A673 (cell line): Measurements from ENCODE around the gene CAPG. TPM values are rescaled to one million over a fixed set of nuclear protein-coding genes. Genes with fewer than 3 reads are reported as not detected.

Experiments
- BruUV-seq: library from RNA; stranded (reverse); fragments of 400-500 nt; replicated peaks from 2 replicates; lab custom pipeline; 2021; lab: Mats Ljungman, UMichigan
- CTCF ChIA-PET: fragments of 300-600 bp; sonication (Branson Sonifier 250); formaldehyde crosslinking; loops from one replicate; lab custom pipeline; 2022; ENCODE audit warnings: antibody characterized with exemption; lab: Charles Lee
- POLR2A ChIA-PET: fragments of 300-600 bp; sonication (Branson Sonifier 250); formaldehyde crosslinking; loops from one replicate; lab custom pipeline; 2022; ENCODE audit warnings: antibody characterized with exemption; ENCODE audit not compliant: low non-redundant PET; lab: Charles Lee
- DNase-seq: peaks from one replicate; pipeline ENCODE4 v3.0.0-alpha.2; 2015; ENCODE audit warnings: low spot score
- H3K27ac ChIP-seq: fragments of 200-600 bp; sonication (generic); 2 replicates; pipeline ENCODE4 v1.5.1; 2016; ENCODE audit warnings: mixed run types, low read depth, mild to moderate bottlenecking, mixed read lengths, antibody characterized with exemption, low read length; ENCODE audit not compliant: poor library complexity, severe bottlenecking
- H3K27me3 ChIP-seq: fragments of 200-600 bp; sonication (generic); replicated peaks from 2 replicates; pipeline ENCODE4 v1.6.1; 2017; ENCODE audit warnings: mixed run types, low read depth, mild to moderate bottlenecking, mixed read lengths, antibody characterized with exemption, low read length; ENCODE audit not compliant: insufficient read depth, poor library complexity
- H3K36me3 ChIP-seq: fragments of 200-600 bp; sonication (generic); 2 replicates; pipeline ENCODE4 v1.6.1; 2016; ENCODE audit warnings: mixed run types, mild to moderate bottlenecking, mixed read lengths, antibody characterized with exemption, low read length; ENCODE audit not compliant: insufficient read depth, poor library complexity, severe bottlenecking
- H3K4me1 ChIP-seq: fragments of 200-600 bp; sonication (generic); 2 replicates; pipeline ENCODE4 v1.6.1; 2017; ENCODE audit warnings: mixed run types, mild to moderate bottlenecking, mixed read lengths, antibody characterized with exemption, low read length; ENCODE audit not compliant: insufficient read depth, poor library complexity, severe bottlenecking
- H3K4me3 ChIP-seq: fragments of 200-600 bp; sonication (generic); 2 replicates; pipeline ENCODE4 v1.5.1; 2016; ENCODE audit warnings: low read depth, mixed run types, mild to moderate bottlenecking, mixed read lengths, low read length; ENCODE audit not compliant: poor library complexity, severe bottlenecking
- H3K9me3 ChIP-seq: fragments of 200-600 bp; sonication (generic); 2 replicates; pipeline ENCODE4 v1.6.1; 2016; ENCODE audit warnings: mixed run types, low read depth, mild to moderate bottlenecking, mixed read lengths, antibody characterized with exemption, low read length; ENCODE audit not compliant: poor library complexity, severe bottlenecking
- CTCF ChIP-seq: fragments of 300-800, 200-600 bp; sonication (generic); conservative IDR thresholded peaks from 2 replicates; pipeline ENCODE4 v1.5.1; 2017; ENCODE audit warnings: low read depth, mild to moderate bottlenecking, antibody characterized with exemption, low read length, moderate library complexity, mixed read lengths
- EZH2 ChIP-seq: fragments of 200-600 bp; sonication (generic); IDR thresholded peaks from 2 replicates; pipeline ENCODE4 v1.6.1; 2017; ENCODE audit warnings: borderline replicate concordance, low read depth, mild to moderate bottlenecking, mixed read lengths, antibody characterized with exemption, low read length; ENCODE audit not compliant: poor library complexity, severe bottlenecking
- intact Hi-C: fragments of 100-400 bp; cut with micrococcal nuclease; formaldehyde crosslinking; loops from one replicate; pipeline ENCODE4 v1.10.0; 2022; ENCODE audit not compliant: unreplicated experiment
- total RNA-seq: library from RNA; stranded (reverse); gene quantifications from 2 replicates; pipeline ENCODE4 v1.2.3, GENCODE V29; 2021

Gene CAPG
- total RNA-seq, 1 experiment from 2014 or later: 156 TPM

- intact Hi-C loops: no loop called here
- peaks cover 5% of the 10 kb centered on the region for H3K4me1 ChIP-seq
- BruUV-seq: no TSS peak
- H3K36me3 ChIP-seq: peaks cover 8% of the 10 kb centered on the region
- peak overlapping the region; percentile 76 for H3K4me3 ChIP-seq
- POLR2A ChIA-PET: no interaction called here
- DNase-seq: no peak
- H3K27me3 ChIP-seq: no peaks in the 10 kb centered on the region
- peak overlapping the region; percentile 83 for H3K27ac ChIP-seq
- TF ChIP-seq CTCF: no peak
- TF ChIP-seq EZH2: no peak
- no peaks in the 10 kb centered on the region for H3K9me3 ChIP-seq
- CTCF ChIA-PET: no interaction called here
Observed at GRCh38 chr2:85355521-85355920, 54.6 kb downstream of the CAPG start.

- TF ChIP-seq CTCF (no peak), EZH2 (no peak)
Observed at GRCh38 chr2:85355073-85355410, 55.1 kb downstream of the CAPG start.

GRCh38 chr2:85354286-85355072, 55.7 kb downstream of the CAPG start, which contains the start of the genes ELMOD3 and RETSAT:
TSS of gene ELMOD3 (plus strand) at chr2:85354769. CDS start at chr2:85357199, 2,430 bp downstream.
TSS of gene RETSAT (minus strand) at chr2:85354528. CDS start at chr2:85354507, 21 bp downstream.
- no peak for TF ChIP-seq CTCF
- no peak for TF ChIP-seq EZH2
- Histone ChIP-seq H3K4me3 (peak within 1 kb of the TSS; percentile 76), H3K27ac (peak within 1 kb of the TSS; percentile 83), H3K27me3 (no peaks in the 10 kb centered on the region), H3K9me3 (no peaks in the 10 kb centered on the region), H3K4me1 (peaks cover 5% of the 10 kb centered on the region), H3K36me3 (peaks cover 13% of the 10 kb centered on the region)
- ChIA-PET CTCF (no interaction called here), POLR2A (interaction anchor here (0.7 kb wide), 1 partner anchor 184 kb away, joined by 14 read pairs; the partner anchor contains the start of gene MAT2A)
- BruUV-seq: no TSS peak
- DNase-seq: peak; percentile 99
- intact Hi-C loops: no loop called here

More at GRCh38 chr2:85355073-85355410, 55.1 kb downstream of the CAPG start:
- Histone ChIP-seq H3K4me1 (peaks cover 5% of the 10 kb centered on the region), H3K36me3 (peaks cover 8% of the 10 kb centered on the region), H3K4me3 (peak overlapping the region; percentile 76), H3K27me3 (no peaks in the 10 kb centered on the region), H3K27ac (peak overlapping the region; percentile 83), H3K9me3 (no peaks in the 10 kb centered on the region)
- POLR2A ChIA-PET: no interaction called here
- intact Hi-C loops: no loop called here
- DNase-seq: no peak
- CTCF ChIA-PET: no interaction called here
- BruUV-seq: TSS peak; percentile 58
